Measurements from ENCODE around the gene SSH2. TPM values are rescaled to one million over a fixed set of nuclear protein-coding genes. Genes with fewer than 3 reads are reported as not detected.

Gene SSH2
- polyA plus RNA-seq, 1 experiment, result 24.1 TPM

DNA sequence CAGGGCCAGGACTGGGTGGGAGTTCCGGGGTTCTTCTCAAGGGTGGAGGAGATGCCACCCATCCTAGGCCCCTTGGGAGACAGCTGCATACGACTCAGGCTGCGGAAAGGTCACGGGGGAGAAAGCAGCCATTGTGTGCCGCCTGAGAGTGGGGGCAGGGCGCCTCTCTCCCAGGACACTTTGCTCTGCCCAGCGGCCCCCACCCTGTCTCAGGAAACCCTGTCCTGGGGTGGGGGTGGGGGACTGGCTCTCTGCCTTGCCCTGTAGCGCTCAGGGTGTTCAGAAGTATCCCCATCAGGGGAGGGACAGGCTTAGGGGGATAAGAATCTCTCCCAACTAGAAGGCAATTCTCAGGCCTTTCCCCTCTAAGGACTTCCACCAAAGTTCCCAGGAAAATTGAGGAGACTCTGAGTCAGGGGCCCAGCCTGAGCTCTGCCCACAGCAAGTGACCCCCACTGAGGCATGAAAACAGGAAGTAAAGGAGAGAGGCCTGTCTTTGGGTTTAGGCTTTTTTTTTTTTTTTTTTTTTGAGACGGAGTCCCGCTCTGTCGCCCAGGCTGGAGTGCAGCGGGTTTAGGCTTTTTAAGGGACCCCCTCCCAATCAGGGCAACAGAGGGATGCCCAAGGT lies 345.5 kb downstream of the SSH2 start:
- TF ChIP-seq, protein P1, sequence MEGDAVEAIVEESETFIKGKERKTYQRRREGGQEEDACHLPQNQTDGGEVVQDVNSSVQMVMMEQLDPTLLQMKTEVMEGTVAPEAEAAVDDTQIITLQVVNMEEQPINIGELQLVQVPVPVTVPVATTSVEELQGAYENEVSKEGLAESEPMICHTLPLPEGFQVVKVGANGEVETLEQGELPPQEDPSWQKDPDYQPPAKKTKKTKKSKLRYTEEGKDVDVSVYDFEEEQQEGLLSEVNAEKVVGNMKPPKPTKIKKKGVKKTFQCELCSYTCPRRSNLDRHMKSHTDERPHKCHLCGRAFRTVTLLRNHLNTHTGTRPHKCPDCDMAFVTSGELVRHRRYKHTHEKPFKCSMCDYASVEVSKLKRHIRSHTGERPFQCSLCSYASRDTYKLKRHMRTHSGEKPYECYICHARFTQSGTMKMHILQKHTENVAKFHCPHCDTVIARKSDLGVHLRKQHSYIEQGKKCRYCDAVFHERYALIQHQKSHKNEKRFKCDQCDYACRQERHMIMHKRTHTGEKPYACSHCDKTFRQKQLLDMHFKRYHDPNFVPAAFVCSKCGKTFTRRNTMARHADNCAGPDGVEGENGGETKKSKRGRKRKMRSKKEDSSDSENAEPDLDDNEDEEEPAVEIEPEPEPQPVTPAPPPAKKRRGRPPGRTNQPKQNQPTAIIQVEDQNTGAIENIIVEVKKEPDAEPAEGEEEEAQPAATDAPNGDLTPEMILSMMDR (IDR thresholded peaks at IDR 0.05; ENCODE audit: low read depth, low read length), result no peak
- no peak overlapping the region for H3K4me3 ChIP-seq (ENCODE audit: low read depth, low read length)
- H3K9me3 ChIP-seq (ENCODE audit: control insufficient read depth, insufficient read depth, low read length), result peaks cover 3% of the 10 kb centered on the region; the same call in 1 of the 2 replicates
- H3K27ac ChIP-seq (ENCODE audit: low read depth, low read length), result no peak overlapping the region
- POLR2A ChIA-PET, result no interaction called here
- no peak for DNase-seq (ENCODE audit: low read depth, low spot score)
- CTCF ChIA-PET, result no interaction called here
- H3K27me3 ChIP-seq (ENCODE audit: control insufficient read depth, insufficient read depth, low read length), result no peaks in the 10 kb centered on the region

DNA sequence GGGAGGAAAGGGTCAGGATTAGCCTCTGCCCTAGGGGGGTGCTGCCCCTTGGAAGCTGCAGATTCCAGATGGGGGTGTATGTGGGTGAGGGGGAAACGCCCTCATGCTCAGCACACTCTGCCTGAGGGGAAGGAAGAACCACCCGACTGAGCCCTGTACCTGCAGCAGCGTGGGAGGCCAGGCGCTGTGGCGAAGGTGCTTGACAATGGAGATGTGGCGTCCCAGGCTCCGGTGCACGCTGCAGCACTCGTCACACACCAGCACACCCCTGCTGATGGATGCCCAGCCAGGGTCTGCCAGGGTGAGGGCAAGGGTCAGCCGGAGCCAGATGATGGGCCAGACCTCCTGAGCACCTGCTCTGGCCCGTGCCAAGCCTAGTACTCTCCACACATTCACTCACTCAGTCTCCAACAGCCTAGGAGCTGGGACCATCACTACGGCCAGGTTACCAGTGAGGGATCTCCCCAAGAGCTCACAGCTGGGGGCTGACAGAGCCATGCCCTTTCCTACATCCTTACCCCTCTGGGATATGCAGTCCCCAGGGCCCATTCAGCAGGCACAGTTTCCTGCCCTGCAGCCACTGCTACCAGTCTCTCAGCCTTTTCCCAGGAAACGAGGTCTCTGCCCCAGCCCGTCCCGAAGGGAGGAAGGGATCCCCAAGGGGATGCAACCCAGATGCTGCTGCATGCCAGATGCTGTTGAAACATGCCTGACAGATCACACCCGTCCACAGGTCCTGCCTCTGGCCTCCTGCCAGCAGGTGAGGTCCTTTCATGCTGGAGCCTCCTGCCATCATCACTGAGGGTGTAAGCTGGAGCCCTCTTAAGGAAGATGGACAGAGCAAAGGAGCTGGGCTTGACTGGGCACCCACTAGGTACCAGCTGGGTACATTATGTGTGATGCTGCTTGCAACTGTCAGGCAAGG lies 346.4 kb downstream of the SSH2 start:
- POLR2A ChIA-PET, result interaction anchor here (0.8 kb wide), 1 partner anchor 30 kb away, joined by 4 read pairs; no protein-coding TSS in a partner anchor
- CTCF ChIA-PET, result no interaction called here
- peaks cover 3% of the 10 kb centered on the region; the same call in 1 of the 2 replicates for H3K9me3 ChIP-seq (ENCODE audit: control insufficient read depth, insufficient read depth, low read length)
- no peaks in the 10 kb centered on the region for H3K27me3 ChIP-seq (ENCODE audit: control insufficient read depth, insufficient read depth, low read length)
- DNase-seq (ENCODE audit: low read depth, low spot score), result no peak
- TF ChIP-seq, protein P1 (IDR thresholded peaks at IDR 0.05; ENCODE audit: low read depth, low read length), result no peak
- no peak overlapping the region for H3K27ac ChIP-seq (ENCODE audit: low read depth, low read length)
- H3K4me3 ChIP-seq (ENCODE audit: low read depth, low read length), result no peak overlapping the region

DNA sequence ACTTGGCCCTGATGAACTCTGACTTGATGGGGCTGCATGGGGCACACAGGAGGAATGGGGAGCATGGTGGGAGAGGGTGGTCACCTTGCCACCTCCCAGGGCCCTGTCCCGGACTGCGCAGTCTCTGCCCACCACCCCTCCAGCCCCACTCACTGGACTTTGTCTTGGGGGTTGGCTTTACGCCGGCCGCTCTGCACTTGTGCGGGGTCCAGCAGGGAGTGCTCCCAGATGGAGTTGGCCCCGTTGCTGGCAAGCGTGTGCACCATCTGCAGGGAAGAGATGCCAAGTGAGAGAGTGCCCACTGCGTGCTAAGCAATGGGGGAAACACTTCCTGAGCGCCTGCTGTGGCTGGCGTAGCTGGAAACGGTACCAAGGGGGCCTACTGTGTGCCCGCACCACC lies 347.3 kb downstream of the SSH2 start:
- no peak overlapping the region for H3K4me3 ChIP-seq (ENCODE audit: low read depth, low read length)
- no peak for DNase-seq (ENCODE audit: low read depth, low spot score)
- no peaks in the 10 kb centered on the region for H3K27me3 ChIP-seq (ENCODE audit: control insufficient read depth, insufficient read depth, low read length)
- peaks cover 3% of the 10 kb centered on the region; the same call in 1 of the 2 replicates for H3K9me3 ChIP-seq (ENCODE audit: control insufficient read depth, insufficient read depth, low read length)
- TF ChIP-seq, protein P1 (IDR thresholded peaks at IDR 0.05; ENCODE audit: low read depth, low read length), result no peak
- no peak overlapping the region for H3K27ac ChIP-seq (ENCODE audit: low read depth, low read length)
- CTCF ChIA-PET, result no interaction called here
- POLR2A ChIA-PET, result interaction anchor here (0.8 kb wide), 1 partner anchor 31 kb away, joined by 4 read pairs; no protein-coding TSS in a partner anchor

DNA sequence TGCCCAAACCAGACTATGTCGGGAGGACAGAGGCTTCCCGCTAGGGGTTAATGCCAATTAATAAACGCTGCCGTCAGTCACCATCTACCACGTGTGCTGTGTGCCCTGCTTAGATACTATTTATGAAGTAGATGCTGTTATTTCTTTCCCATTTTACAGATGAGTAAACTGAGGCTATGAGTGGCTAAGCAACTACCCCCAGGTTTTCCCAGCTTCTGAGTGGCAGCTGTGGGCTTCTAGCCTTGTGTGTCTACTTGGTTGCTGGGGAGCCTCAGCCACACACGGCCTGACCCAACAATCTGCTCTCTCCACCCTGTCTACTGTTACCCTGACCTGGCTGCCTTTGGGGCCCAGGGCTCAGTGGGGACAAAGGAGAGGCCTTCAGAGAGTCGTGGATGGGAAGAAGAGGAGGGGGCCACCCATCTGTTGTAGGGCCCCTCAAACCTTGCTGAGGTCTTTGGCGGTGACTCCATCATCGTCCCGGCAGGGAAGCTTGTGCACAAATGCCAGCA lies 347.7 kb downstream of the SSH2 start:
- POLR2A ChIA-PET, result interaction anchor here (0.8 kb wide), 1 partner anchor 31 kb away, joined by 4 read pairs; no protein-coding TSS in a partner anchor
- CTCF ChIA-PET, result interaction anchor here (1.2 to 4.6 kb wide), 5 partner anchors 9 to 514 kb away, joined by 3 to 23 read pairs (median 8); partner anchors contain the start of genes ANKRD13B and TP53I13
- Histone ChIP-seq H3K9me3 (ENCODE audit: control insufficient read depth, insufficient read depth, low read length) (peaks cover 3% of the 10 kb centered on the region; the same call in 1 of the 2 replicates), H3K27me3 (ENCODE audit: control insufficient read depth, insufficient read depth, low read length) (no peaks in the 10 kb centered on the region), H3K27ac (ENCODE audit: low read depth, low read length) (no peak overlapping the region), H3K4me3 (ENCODE audit: low read depth, low read length) (no peak overlapping the region)
- no peak for DNase-seq (ENCODE audit: low read depth, low spot score)
- TF ChIP-seq, protein P1 (IDR thresholded peaks at IDR 0.05; ENCODE audit: low read depth, low read length), result no peak

Measured in AG04450 (cell line).